ENCODE measurements around the gene PALMD. TPM values are rescaled to one million over a fixed set of nuclear protein-coding genes. Genes with fewer than 3 reads are reported as not detected.

The PALMD gene
- total RNA-seq, 1 experiment from 2014 or later = 0.05 TPM

GRCh38 chr1:99725996-99726395, 80.1 kb downstream of the PALMD start:
- DNase-seq (ENCODE audit: low read depth, low spot score) (no peak), ATAC-seq (no peak)
- Histone ChIP-seq H3K4me1 (ENCODE audit: control insufficient read depth, insufficient read depth, low read length) (no peaks in the 10 kb centered on the region), H3K9me3 (ENCODE audit: control insufficient read depth, insufficient read depth, low read depth, low read length) (no peaks in the 10 kb centered on the region), H3K27me3 (ENCODE audit: control insufficient read depth, insufficient read depth, low read length) (no peaks in the 10 kb centered on the region), H3K4me3 (ENCODE audit: low read depth in 2 of 2, low read length in 2 of 2) (no peak overlapping the region), H3K27ac (ENCODE audit: low read length) (no peak overlapping the region), H3K36me3 (ENCODE audit: control insufficient read depth, insufficient read depth, low read length) (no peaks in the 10 kb centered on the region)
- CTCF ChIA-PET = no interaction called here
- no TSS peak for BruUV-seq (replicated peaks)
- POLR2A ChIA-PET = no interaction called here
- no peak for TF ChIP-seq CTCF (IDR thresholded peaks at IDR 0.05)
- no peak for TF ChIP-seq REST (IDR thresholded peaks at IDR 0.05; ENCODE audit: insufficient read depth in 1 of 2, low read depth in 2 of 2, low read length in 1 of 2)
- TF ChIP-seq SIN3A (IDR thresholded peaks at IDR 0.05; ENCODE audit: borderline replicate concordance, insufficient read depth, low read depth, low read length) = no peak
- no peak for TF ChIP-seq POLR2AphosphoS5 (IDR thresholded peaks at IDR 0.05; ENCODE audit: low read depth, low read length)
- TF ChIP-seq TCF7L2 (IDR thresholded peaks at IDR 0.05; ENCODE audit: low read depth, low read length) = no peak
- intact Hi-C loops (cut with micrococcal nuclease; ENCODE audit: unreplicated experiment) (no loop called here), in situ Hi-C loops (cut with HindIII; ENCODE audit: low pct_unique_long_range_greater_than_20kb, low sequenced_read_pairs) (no loop called here)

GRCh38 chr1:99726407-99726806, 80.5 kb downstream of the PALMD start:
- DNase-seq (ENCODE audit: low read depth, low spot score) = no peak
- BruUV-seq (replicated peaks) = no TSS peak
- ChIA-PET CTCF (no interaction called here), POLR2A (no interaction called here)
- no peaks in the 10 kb centered on the region for H3K4me1 ChIP-seq (ENCODE audit: control insufficient read depth, insufficient read depth, low read length)
- H3K9me3 ChIP-seq (ENCODE audit: control insufficient read depth, insufficient read depth, low read depth, low read length) = no peaks in the 10 kb centered on the region
- no peak overlapping the region for H3K27ac ChIP-seq (ENCODE audit: low read length)
- H3K27me3 ChIP-seq (ENCODE audit: control insufficient read depth, insufficient read depth, low read length) = no peaks in the 10 kb centered on the region
- TF ChIP-seq POLR2AphosphoS5 (IDR thresholded peaks at IDR 0.05; ENCODE audit: low read depth, low read length) (no peak), REST (IDR thresholded peaks at IDR 0.05; ENCODE audit: insufficient read depth in 1 of 2, low read depth in 2 of 2, low read length in 1 of 2) (no peak), SIN3A (IDR thresholded peaks at IDR 0.05; ENCODE audit: borderline replicate concordance, insufficient read depth, low read depth, low read length) (no peak), CTCF (IDR thresholded peaks at IDR 0.05) (no peak), TCF7L2 (IDR thresholded peaks at IDR 0.05; ENCODE audit: low read depth, low read length) (no peak)
- intact Hi-C loops (cut with micrococcal nuclease; ENCODE audit: unreplicated experiment) (no loop called here), in situ Hi-C loops (cut with HindIII; ENCODE audit: low pct_unique_long_range_greater_than_20kb, low sequenced_read_pairs) (no loop called here)
- H3K4me3 ChIP-seq (ENCODE audit: low read depth in 2 of 2, low read length in 2 of 2) = no peak overlapping the region
- ATAC-seq = no peak
- H3K36me3 ChIP-seq (ENCODE audit: control insufficient read depth, insufficient read depth, low read length) = no peaks in the 10 kb centered on the region

Measured in Panc1 (cell line).